HepG2 (cell line): ENCODE results near the gene DDR1. TPM values are rescaled to one million over a fixed set of nuclear protein-coding genes. Genes with fewer than 3 reads are reported as not detected.
A peak's percentile ranks its signal among the peaks of the same experiment; 100 is the strongest.

Source experiments
- ATAC-seq: fragments of 200-7000 bp; cut with Tn5 transposase; 3 replicates; pipeline ENCODE4 v1.9.1; 2020; ENCODE audit warnings: mild to moderate bottlenecking, moderate library complexity
- BruUV-seq: library from RNA; stranded (reverse); fragments of 400-500 nt; replicated peaks from 2 replicates; lab custom pipeline; 2021; lab: Mats Ljungman, UMichigan
- CTCF ChIA-PET: fragments of 300-600 bp; formaldehyde crosslinking; extraction: SDS; loops from one replicate; lab custom pipeline; 2021; ENCODE audit warnings: low total read pairs, inconsistent platforms, low intra/inter-chr PET ratio; lab: Yijun Ruan, JAX
- POLR2A ChIA-PET: fragments of 350-600 bp; sonication (Branson Sonifier 250); formaldehyde crosslinking; loops from one replicate; lab custom pipeline; 2020; ENCODE audit warnings: antibody characterized with exemption, inconsistent platforms; lab: Yijun Ruan, JAX
- DNase-seq: peaks from one replicate; pipeline ENCODE4 v3.0.0-alpha.2; 2015; ENCODE audit warnings: low spot score
- FAIRE-seq: peaks from 3 replicates; lab custom pipeline; 2011; peaks lifted over from hg19 to GRCh38; lab: Jason Lieb, UNC
- H2AFZ ChIP-seq: one replicate; pipeline ENCODE4 v1.6.1; 2011; ENCODE audit warnings: low read length, inconsistent platforms
- H3K27ac ChIP-seq: fragments of 300-600 bp; 3 replicates; pipeline ENCODE4 v1.8.0; 2011; ENCODE audit warnings: mixed run types, mild to moderate bottlenecking, mixed read lengths, low read length, inconsistent platforms; ENCODE audit not compliant: insufficient read depth; ENCODE audit errors: extremely low read length
- H3K27me3 ChIP-seq, 2 experiments: fragments of 200-600 bp in 1 of 2; 2 replicates in 1 of 2; 3 replicates in 1 of 2; pipeline versions ENCODE4 v1.6.0 to v1.8.0; 2011; ENCODE audit warnings: low read length in 2 of 2, mild to moderate bottlenecking in 2 of 2, moderate library complexity in 2 of 2, inconsistent platforms in 1 of 2; ENCODE audit not compliant: insufficient read depth in 2 of 2, control insufficient read depth in 1 of 2
- H3K36me3 ChIP-seq, 2 experiments: fragments of 200-600 bp in 1 of 2; replicated peaks in 1 of 2; 2 replicates in 1 of 2; 3 replicates in 1 of 2; pipeline versions ENCODE4 v1.5.1 to v1.8.0; 2011; ENCODE audit warnings: low read length in 2 of 2, inconsistent platforms in 1 of 2; ENCODE audit not compliant: insufficient read depth in 2 of 2, control insufficient read depth in 1 of 2
- H3K4me1 ChIP-seq: 2 replicates; pipeline ENCODE4 v1.5.1; 2012; ENCODE audit warnings: low read length, inconsistent platforms; ENCODE audit not compliant: insufficient read depth
- H3K4me2 ChIP-seq: 2 replicates; pipeline ENCODE4 v1.6.0; 2011; ENCODE audit warnings: low read depth, low read length, inconsistent platforms
- H3K4me3 ChIP-seq, 3 experiments: fragments of 200-600 bp in 1 of 3; sonication (generic), shearing (Covaris generic) in 1 of 3; replicated peaks in 1 of 3; 2 replicates each; pipeline ENCODE4 v1.5.1; 2011 to 2016; ENCODE audit warnings: low read length in 3 of 3, inconsistent platforms in 2 of 3, low read depth in 2 of 3, mild to moderate bottlenecking in 2 of 3, control low read depth in 1 of 3, mixed read lengths in 1 of 3; ENCODE audit not compliant: insufficient read depth in 1 of 3
- H3K79me2 ChIP-seq: one replicate; pipeline ENCODE4 v1.6.1; 2011; ENCODE audit warnings: low read length, inconsistent platforms; ENCODE audit not compliant: insufficient read depth
- H3K9ac ChIP-seq: 2 replicates; pipeline ENCODE4 v1.6.0; 2011; ENCODE audit warnings: mild to moderate bottlenecking, low read depth, low read length, inconsistent platforms; ENCODE audit not compliant: insufficient read depth
- H3K9me3 ChIP-seq: 2 replicates; pipeline ENCODE4 v1.5.1; 2012; ENCODE audit warnings: mild to moderate bottlenecking, low read length
- H4K20me1 ChIP-seq: 2 replicates; pipeline ENCODE4 v1.6.0; 2011; ENCODE audit warnings: inconsistent platforms, mild to moderate bottlenecking, low read length, moderate library complexity; ENCODE audit not compliant: insufficient read depth
- ARNTL ChIP-seq: sonication (generic); formaldehyde crosslinking; IDR thresholded peaks from 2 replicates; pipeline ENCODE4 v1.4.0; 2020; ENCODE audit warnings: mild to moderate bottlenecking, missing genetic modification reagents
- HIVEP1 ChIP-seq: sonication (generic); formaldehyde crosslinking; IDR thresholded peaks from 2 replicates; pipeline ENCODE4 v1.4.0; 2020; ENCODE audit warnings: mild to moderate bottlenecking, missing genetic modification reagents
- HNF4A ChIP-seq: sonication (generic); formaldehyde crosslinking; IDR thresholded peaks from 2 replicates; pipeline ENCODE4 v1.4.0; 2020; ENCODE audit warnings: missing genetic modification reagents
- NFIC ChIP-seq: IDR thresholded peaks from 2 replicates; pipeline ENCODE4 v1.6.1; 2012; ENCODE audit warnings: mild to moderate bottlenecking, low read length, inconsistent platforms
- PHF20 ChIP-seq: sonication (generic); formaldehyde crosslinking; IDR thresholded peaks from 2 replicates; pipeline ENCODE4 v1.5.0; 2020; ENCODE audit warnings: mild to moderate bottlenecking, missing genetic modification reagents
- SRY ChIP-seq: sonication (generic); formaldehyde crosslinking; IDR thresholded peaks from 2 replicates; pipeline ENCODE4 v1.8.0; 2022; ENCODE audit warnings: mild to moderate bottlenecking, missing genetic modification reagents
- THAP9 ChIP-seq: sonication (generic); formaldehyde crosslinking; IDR thresholded peaks from 2 replicates; pipeline ENCODE4; 2020; ENCODE audit warnings: missing genetic modification reagents, mild to moderate bottlenecking, borderline replicate concordance
- ZEB1 ChIP-seq: IDR thresholded peaks from 2 replicates; pipeline ENCODE4 v1.6.1; 2012; ENCODE audit warnings: mild to moderate bottlenecking, low read depth, inconsistent platforms; ENCODE audit not compliant: insufficient replicate concordance
- ZNF142 ChIP-seq: sonication (generic); formaldehyde crosslinking; IDR thresholded peaks from 2 replicates; pipeline ENCODE4 v1.4.0; 2020; ENCODE audit warnings: missing genetic modification reagents
- ZNF501 ChIP-seq: sonication (generic); formaldehyde crosslinking; IDR thresholded peaks from 2 replicates; pipeline ENCODE4 v1.5.1; 2020; ENCODE audit warnings: mild to moderate bottlenecking, moderate library complexity, missing genetic modification reagents
- ZNF510 ChIP-seq: sonication (generic); formaldehyde crosslinking; IDR thresholded peaks from 2 replicates; pipeline ENCODE4 v1.4.0; 2020; ENCODE audit warnings: low read depth, mild to moderate bottlenecking, missing genetic modification reagents
- WGBS: methylation state at CpG from one replicate; pipeline ENCODE4 v1.1.6; 2017; ENCODE audit warnings: low lambda C conversion rate; 5-methylcytosine and 5-hydroxymethylcytosine counted together
- in situ Hi-C: cut with HindIII; loops from 2 replicates; pipeline ENCODE4 v1.10.0; 2017; ENCODE audit warnings: low pct_unique_long_range_greater_than_20kb; ENCODE audit not compliant: extremely low pct_ligation_motif_present
- intact Hi-C: fragments of 100-400 bp; cut with micrococcal nuclease; formaldehyde crosslinking; loops from one replicate; pipeline ENCODE4 v1.10.0; 2022; ENCODE audit not compliant: unreplicated experiment
- polyA plus RNA-seq, 8 experiments: library from polyadenylated mRNA; depleted of rRNA in 3 of 8; stranded (reverse) in 7 of 8; unstranded in 1 of 8; fragments of >200 nt; fragmentation: Illumina TruSeq in 4 of 8; extraction: Trizol in 4 of 8; gene quantifications; 2 replicates each; pipeline versions ENCODE4 v1.2.1 to v1.2.3, GENCODE V29; 2011 to 2016; ENCODE audit warnings: low read depth in 4 of 8, missing spikeins in 1 of 8, mixed read lengths in 1 of 8; ENCODE audit not compliant: insufficient read depth in 1 of 8
- total RNA-seq, 5 experiments: library from RNA; depleted of rRNA; stranded (reverse); fragments of >200 nt; fragmentation: Illumina TruSeq; extraction: Trizol; gene quantifications; 2 replicates each; pipeline ENCODE4 v1.2.3, GENCODE V29; 2016; ENCODE audit warnings: low read depth in 1 of 5

The DDR1 gene
- total and polyA plus RNA-seq, 2 of the 13 experiments (the other 11 are each of a cell fraction or from before 2014, with no cell fraction given) = 16.7 to 20.2 TPM

GRCh38 chr6:30914076-30914853 lies 29.9 kb downstream of the DDR1 start, which contains the start of gene VARS2 (continued):
- peak; percentile 76 for TF ChIP-seq HNF4A (CRISPR knock-in tag)
- TF ChIP-seq HIVEP1 = peak; percentile 74; the same call in 1 of the 2 replicates
- peak; percentile 89 for TF ChIP-seq ZNF142

- CTCF ChIA-PET = interaction anchor here (1.2 to 3.1 kb wide), 7 partner anchors 86 to 172 kb away, joined by 3 to 11 read pairs (median 9); no protein-coding TSS in a partner anchor
- TF ChIP-seq ZNF501 (CRISPR knock-in tag) (peak; percentile 2; the same call in 1 of the 2 replicates), THAP9 (CRISPR knock-in tag) (peak; percentile 94), ARNTL (CRISPR knock-in tag) (0 out of 2 replicates have a peak, but pooled peaks have one; percentile 23), PHF20 (CRISPR knock-in tag) (no peak), ZEB1 (peak; percentile 22), SRY (no peak), ZNF510 (CRISPR knock-in tag) (0 out of 2 replicates have a peak, but pooled peaks have one; percentile 11), NFIC (0 out of 2 replicates have a peak, but pooled peaks have one; percentile 7)
Observed at GRCh38 chr6:30914854-30915590, 30.7 kb downstream of the DDR1 start.

More at GRCh38 chr6:30914854-30915590, 30.7 kb downstream of the DDR1 start:
- H3K4me3 ChIP-seq = peak overlapping the region; percentile 61 to 80 (median 78)
- H3K4me1 ChIP-seq = peaks cover 27% of the 10 kb centered on the region
- peaks cover 11% of the 10 kb centered on the region for H3K79me2 ChIP-seq
- H3K27ac ChIP-seq = peak overlapping the region; percentile 81
- H3K9me3 ChIP-seq = no peaks in the 10 kb centered on the region
- intact Hi-C loops = loop anchor here (1.0 to 2.0 kb wide), 5 partner anchors 87 to 172 kb away; no protein-coding TSS in a partner anchor
- POLR2A ChIA-PET = interaction anchor here (1.0 to 3.4 kb wide), 8 partner anchors 9 to 269 kb away, joined by 3 to 24 read pairs (median 4); partner anchors contain the start of gene DDR1
- in situ Hi-C loops = loop anchor here (5.0 kb wide), 2 partner anchors 132 to 162 kb away; no protein-coding TSS in a partner anchor
- DNase-seq (no peak), FAIRE-seq (no peak), ATAC-seq (peak; percentile 27)
- H3K27me3 ChIP-seq = no peaks in the 10 kb centered on the region
- peaks cover 19 to 55% of the 10 kb centered on the region in 2 experiments for H3K36me3 ChIP-seq
- WGBS = 24% methylated on average over 17 of the region's 17 CpGs
- H4K20me1 ChIP-seq = no peaks in the 10 kb centered on the region
- H3K9ac ChIP-seq = peak overlapping the region; percentile 90
- H3K4me2 ChIP-seq = peak overlapping the region; percentile 97
- no peak overlapping the region for H2AFZ ChIP-seq
- no TSS peak for BruUV-seq
